HEK293T (cell line): ENCODE results near the gene SLC37A2.
A peak's percentile ranks its signal among the peaks of the same experiment; 100 is the strongest.

Experiments
- CTCF ChIA-PET: fragments of 350-600 bp; formaldehyde crosslinking; extraction: SDS; loops from one replicate; lab custom pipeline; 2021; ENCODE audit warnings: antibody characterized with exemption, inconsistent platforms; lab: Yijun Ruan, JAX
- POLR2A ChIA-PET: fragments of 350-600 bp; formaldehyde crosslinking; extraction: SDS; loops from one replicate; lab custom pipeline; 2020; ENCODE audit warnings: antibody characterized with exemption, inconsistent platforms; lab: Yijun Ruan, JAX
- DNase-seq: peaks from one replicate; pipeline ENCODE4 v3.0.0; 2012; ENCODE audit warnings: mixed read lengths; ENCODE audit errors: extremely low spot score
- ARNT ChIP-seq: fragments of 450-650 bp; IDR thresholded peaks from 2 replicates; pipeline ENCODE4 v1.6.1; 2017; ENCODE audit warnings: mild to moderate bottlenecking
- BHLHE40 ChIP-seq: fragments of 450-650 bp; IDR thresholded peaks from 2 replicates; pipeline ENCODE4 v1.6.1; 2016; ENCODE audit warnings: mild to moderate bottlenecking, moderate library complexity, borderline replicate concordance
- CTBP1 ChIP-seq: fragments of 450-650 bp; IDR thresholded peaks from 2 replicates; pipeline ENCODE4 v1.6.1; 2016; ENCODE audit warnings: borderline replicate concordance
- ELF4 ChIP-seq: fragments of 450-650 bp; IDR thresholded peaks from 2 replicates; pipeline ENCODE4 v1.6.1; 2017; ENCODE audit warnings: antibody characterized with exemption
- FOXA1 ChIP-seq: fragments of 450-650 bp; IDR thresholded peaks from 2 replicates; pipeline ENCODE4 v1.6.1; 2016; ENCODE audit warnings: mild to moderate bottlenecking
- FOXK2 ChIP-seq: fragments of 450-650 bp; IDR thresholded peaks from 2 replicates; pipeline ENCODE4 v1.6.1; 2016; ENCODE audit warnings: mild to moderate bottlenecking
- FOXM1 ChIP-seq: fragments of 450-650 bp; IDR thresholded peaks from 2 replicates; pipeline ENCODE4 v1.6.1; 2017; ENCODE audit warnings: mild to moderate bottlenecking, borderline replicate concordance
- HDGF ChIP-seq: fragments of 450-650 bp; IDR thresholded peaks from 2 replicates; pipeline ENCODE4 v1.6.1; 2017; ENCODE audit warnings: antibody characterized with exemption, borderline replicate concordance
- L3MBTL2 ChIP-seq: fragments of 450-650 bp; conservative IDR thresholded peaks from 2 replicates; pipeline ENCODE4 v1.6.1; 2016; ENCODE audit warnings: mild to moderate bottlenecking
- LEF1 ChIP-seq: fragments of 450-650 bp; IDR thresholded peaks from 2 replicates; pipeline ENCODE4 v1.6.1; 2017; ENCODE audit warnings: mild to moderate bottlenecking, borderline replicate concordance
- NFRKB ChIP-seq: fragments of 450-650 bp; IDR thresholded peaks from 2 replicates; pipeline ENCODE4 v1.6.1; 2016; ENCODE audit warnings: mild to moderate bottlenecking, moderate library complexity
- PKNOX1 ChIP-seq: fragments of 450-650 bp; IDR thresholded peaks from 2 replicates; pipeline ENCODE4 v1.6.1; 2016
- SP1 ChIP-seq: fragments of 450-650 bp; IDR thresholded peaks from 2 replicates; pipeline ENCODE4 v1.6.1; 2017
- SUZ12 ChIP-seq: fragments of 450-650 bp; IDR thresholded peaks from 2 replicates; pipeline ENCODE4 v1.6.1; 2016; ENCODE audit warnings: mild to moderate bottlenecking
- TARDBP ChIP-seq: fragments of 450-650 bp; IDR thresholded peaks from 2 replicates; pipeline ENCODE4 v1.6.1; 2016
- ZNF384 ChIP-seq: fragments of 450-650 bp; IDR thresholded peaks from 2 replicates; pipeline ENCODE4 v1.6.1; 2016

The SLC37A2 gene

GRCh38 chr11:125090816-125091215 is 27.7 kb downstream of the SLC37A2 start:
- ChIA-PET CTCF (interaction anchor here (0.6 to 2.0 kb wide), 21 partner anchors 8 to 362 kb away, joined by 3 to 20 read pairs (median 5); no protein-coding TSS in a partner anchor), POLR2A (interaction anchor here (1.0 to 1.7 kb wide), 3 partner anchors 12 to 33 kb away, joined by 3 to 6 read pairs (median 5); partner anchors contain the start of gene TMEM218)
- DNase-seq = no peak
- TF ChIP-seq FOXM1 (no peak), BHLHE40 (no peak), FOXK2 (no peak), TARDBP (no peak), HDGF (no peak), SUZ12 (no peak), ZNF384 (no peak)

GRCh38 chr11:125091247-125091876 is 28.3 kb downstream of the SLC37A2 start:
- no peak for TF ChIP-seq ELF4
- no peak for TF ChIP-seq BHLHE40
- TF ChIP-seq ZNF384 = no peak
- no peak for TF ChIP-seq ARNT
- TF ChIP-seq L3MBTL2 = no peak
- TF ChIP-seq FOXM1 = no peak
- no peak for TF ChIP-seq SUZ12
- TF ChIP-seq HDGF = no peak
- TF ChIP-seq SP1 = no peak
- TF ChIP-seq CTBP1 = no peak
- TF ChIP-seq FOXK2 = no peak
- no peak for TF ChIP-seq FOXA1
- ChIA-PET POLR2A (interaction anchor here (1.0 to 1.7 kb wide), 3 partner anchors 12 to 33 kb away, joined by 3 to 6 read pairs (median 5); partner anchors contain the start of gene TMEM218), CTCF (interaction anchor here (0.6 to 2.0 kb wide), 23 partner anchors 9 to 362 kb away, joined by 3 to 20 read pairs (median 4); no protein-coding TSS in a partner anchor)
- DNase-seq = peak; percentile 81

- CTCF ChIA-PET = interaction anchor here (0.7 to 2.0 kb wide), 13 partner anchors 48 to 361 kb away, joined by 3 to 20 read pairs (median 5); no protein-coding TSS in a partner anchor
- POLR2A ChIA-PET = interaction anchor here (1.0 to 1.5 kb wide), 2 partner anchors 20 to 32 kb away, joined by 3 to 6 read pairs; partner anchors contain the start of gene TMEM218
- DNase-seq = no peak
- no peak for TF ChIP-seq ELF4
- TF ChIP-seq CTBP1 = no peak
- TF ChIP-seq FOXA1 = no peak
- TF ChIP-seq TARDBP = no peak
Measured at GRCh38 chr11:125091877-125092664, 29.0 kb downstream of the SLC37A2 start.

- TF ChIP-seq PKNOX1 (no peak), CTBP1 (no peak), SUZ12 (no peak), BHLHE40 (no peak), ELF4 (no peak), FOXM1 (no peak), ZNF384 (no peak), ARNT (no peak), HDGF (no peak), TARDBP (no peak), FOXK2 (no peak), NFRKB (no peak), L3MBTL2 (no peak)
- DNase-seq = no peak
- CTCF ChIA-PET = interaction anchor here (1.9 kb wide), 1 partner anchor 336 kb away, joined by 5 read pairs; no protein-coding TSS in a partner anchor
- POLR2A ChIA-PET = no interaction called here
Measured at GRCh38 chr11:125092669-125093068, 29.6 kb downstream of the SLC37A2 start.

GRCh38 chr11:125093502-125093901 is 30.4 kb downstream of the SLC37A2 start:
- ChIA-PET CTCF (no interaction called here), POLR2A (no interaction called here)
- TF ChIP-seq NFRKB (no peak), HDGF (no peak), L3MBTL2 (no peak), FOXA1 (no peak), ZNF384 (no peak), ARNT (no peak), PKNOX1 (no peak), CTBP1 (no peak)
- no peak for DNase-seq

- TF ChIP-seq FOXM1 (no peak), ZNF384 (no peak), TARDBP (no peak), FOXA1 (no peak), L3MBTL2 (no peak), ELF4 (no peak), BHLHE40 (no peak), SP1 (no peak), LEF1 (no peak), NFRKB (no peak), HDGF (no peak), ARNT (no peak), PKNOX1 (no peak), CTBP1 (no peak), FOXK2 (no peak), SUZ12 (no peak)
- POLR2A ChIA-PET = no interaction called here
- no peak for DNase-seq
- CTCF ChIA-PET = interaction anchor here (1.0 kb wide), 1 partner anchor 17 kb away, joined by 3 read pairs; the partner anchor contains the start of gene TMEM218
Measured at GRCh38 chr11:125094731-125095130, 31.6 kb downstream of the SLC37A2 start.
